Activated B cell treated with CpG ODN at 0.5 μM for 24 hours (primary cell): ENCODE measurements around the gene PAX2. TPM values are rescaled to one million over a fixed set of nuclear protein-coding genes. Genes with fewer than 3 reads are reported as not detected.

Source experiments
- ATAC-seq: fragments of 200-7000 bp; cut with Tn5 transposase; one replicate; pipeline ENCODE4 v1.10.0; 2021; ENCODE audit warnings: low read depth, mild to moderate bottlenecking, moderate library complexity
- CTCF ChIA-PET: fragments of 350-600 bp; sonication (Branson Sonifier 250); formaldehyde crosslinking; loops from one replicate; lab custom pipeline; 2021; ENCODE audit warnings: antibody characterized with exemption; lab: Charles Lee
- POLR2A ChIA-PET: fragments of 350-600 bp; sonication (Branson Sonifier 250); formaldehyde crosslinking; loops from one replicate; lab custom pipeline; 2021; ENCODE audit warnings: antibody characterized with exemption; lab: Charles Lee
- DNase-seq: peaks from one replicate; pipeline ENCODE4 v3.0.0; 2022
- H3K27ac Mint-ChIP-seq: one replicate; pipeline ENCODE4 v1.8.0; 2020; ENCODE audit warnings: mixed read lengths
- H3K27me3 Mint-ChIP-seq: one replicate; pipeline ENCODE4 v1.8.0; 2021; ENCODE audit warnings: mixed read lengths
- H3K36me3 Mint-ChIP-seq: one replicate; pipeline ENCODE4 v1.8.0; 2021; ENCODE audit warnings: low read depth, mixed read lengths
- H3K4me1 Mint-ChIP-seq: one replicate; pipeline ENCODE4 v1.8.0; 2021; ENCODE audit warnings: mixed read lengths
- H3K4me3 Mint-ChIP-seq: one replicate; pipeline ENCODE4 v1.8.0; 2020; ENCODE audit warnings: mild to moderate bottlenecking, mixed read lengths
- H3K9me3 Mint-ChIP-seq: one replicate; pipeline ENCODE4 v1.8.0; 2020; ENCODE audit warnings: mixed read lengths
- CTCF ChIP-seq: fragments of 200-600 bp; IDR thresholded peaks from one replicate; pipeline ENCODE4 v1.8.0; 2022; ENCODE audit warnings: antibody characterized with exemption, mild to moderate bottlenecking
- intact Hi-C: fragments of 100-400 bp; cut with micrococcal nuclease; formaldehyde crosslinking; loops from one replicate; pipeline ENCODE4 v1.15.1; 2024
- total RNA-seq: library from RNA; stranded (reverse); gene quantifications from 2 replicates; pipeline ENCODE4 v1.2.3, GENCODE V29; 2022

The PAX2 gene
- total RNA-seq, 1 donor from 2014 or later, result not detected

- ATAC-seq (no peak), DNase-seq (no peak)
- CTCF ChIA-PET, result no interaction called here
- no peaks in the 10 kb centered on the region for H3K36me3 Mint-ChIP-seq
- intact Hi-C loops, result no loop called here
- H3K4me1 Mint-ChIP-seq, result peaks cover 17% of the 10 kb centered on the region
- no peak overlapping the region for H3K27ac Mint-ChIP-seq
- peaks cover 74% of the 10 kb centered on the region for H3K27me3 Mint-ChIP-seq
- H3K4me3 Mint-ChIP-seq, result no peak overlapping the region
- no peak for TF ChIP-seq CTCF
- no peaks in the 10 kb centered on the region for H3K9me3 Mint-ChIP-seq
- POLR2A ChIA-PET, result no interaction called here
Observed at GRCh38 chr10:100724531-100725027, 20.8 kb upstream of the PAX2 start.

GRCh38 chr10:100725071-100725471 lies 20.3 kb upstream of the PAX2 start:
- Mint-ChIP-seq H3K4me1 (peaks cover 18% of the 10 kb centered on the region), H3K4me3 (no peak overlapping the region), H3K36me3 (no peaks in the 10 kb centered on the region), H3K9me3 (no peaks in the 10 kb centered on the region), H3K27me3 (peaks cover 69% of the 10 kb centered on the region), H3K27ac (no peak overlapping the region)
- ChIA-PET CTCF (no interaction called here), POLR2A (no interaction called here)
- ATAC-seq, result no peak
- DNase-seq, result no peak
- intact Hi-C loops, result no loop called here
- TF ChIP-seq CTCF, result no peak

GRCh38 chr10:100725869-100726426 lies 19.4 kb upstream of the PAX2 start:
- DNase-seq (no peak), ATAC-seq (no peak)
- Mint-ChIP-seq H3K9me3 (no peaks in the 10 kb centered on the region), H3K4me3 (no peak overlapping the region), H3K36me3 (no peaks in the 10 kb centered on the region), H3K4me1 (peaks cover 25% of the 10 kb centered on the region), H3K27me3 (peaks cover 67% of the 10 kb centered on the region), H3K27ac (no peak overlapping the region)
- TF ChIP-seq CTCF, result no peak
- POLR2A ChIA-PET, result no interaction called here
- CTCF ChIA-PET, result no interaction called here
- intact Hi-C loops, result no loop called here

GRCh38 chr10:100727808-100728207 lies 17.6 kb upstream of the PAX2 start:
- CTCF ChIA-PET, result interaction anchor here (0.6 kb wide), 1 partner anchor 100 kb away, joined by 3 read pairs; no protein-coding TSS in a partner anchor
- intact Hi-C loops, result no loop called here
- no peaks in the 10 kb centered on the region for H3K9me3 Mint-ChIP-seq

More at GRCh38 chr10:100727808-100728207, 17.6 kb upstream of the PAX2 start:
- peaks cover 33% of the 10 kb centered on the region for H3K4me1 Mint-ChIP-seq
- H3K27me3 Mint-ChIP-seq, result peaks cover 72% of the 10 kb centered on the region
- H3K36me3 Mint-ChIP-seq, result no peaks in the 10 kb centered on the region
- H3K27ac Mint-ChIP-seq, result no peak overlapping the region
- DNase-seq (no peak), ATAC-seq (no peak)
- POLR2A ChIA-PET, result no interaction called here
- TF ChIP-seq CTCF, result no peak
- no peak overlapping the region for H3K4me3 Mint-ChIP-seq
